Effector memory CD8-positive, alpha-beta T cell (primary cell): ENCODE measurements around the gene TRIM2.
A peak's percentile ranks its signal among the peaks of the same experiment; 100 is the strongest.

Source experiments
- ATAC-seq: fragments of 150-1000 bp; cut with Tn5 transposase; replicated peaks from 2 replicates; pipeline ENCODE4 v1.10.0; 2021; ENCODE audit warnings: mild to moderate bottlenecking, moderate library complexity
- DNase-seq, 3 experiments: peaks; one replicate each; pipeline ENCODE4 v3.0.0; 2021
- H3K27ac Mint-ChIP-seq, 2 donors: one replicate each; pipeline ENCODE4 v1.8.0; 2022; ENCODE audit warnings: mild to moderate bottlenecking in 2 of 2, mixed read lengths in 2 of 2, moderate library complexity in 2 of 2
- H3K27me3 Mint-ChIP-seq, 2 donors: one replicate each; pipeline ENCODE4 v1.8.0; 2022; ENCODE audit warnings: mixed read lengths in 2 of 2
- H3K36me3 Mint-ChIP-seq: one replicate; pipeline ENCODE4 v1.8.0; 2022; ENCODE audit warnings: mild to moderate bottlenecking, moderate library complexity, mixed read lengths; ENCODE audit not compliant: insufficient read depth
- H3K4me1 Mint-ChIP-seq, 2 donors: one replicate each; pipeline ENCODE4 v1.8.0; 2022; ENCODE audit warnings: low read depth in 2 of 2, mixed read lengths in 2 of 2
- H3K4me3 Mint-ChIP-seq, 2 donors: one replicate each; pipeline ENCODE4 v1.8.0; 2022; ENCODE audit warnings: mild to moderate bottlenecking in 2 of 2, mixed read lengths in 2 of 2, moderate library complexity in 2 of 2
- H3K9me3 Mint-ChIP-seq, 2 donors: one replicate each; pipeline ENCODE4 v1.8.0; 2022; ENCODE audit warnings: mixed read lengths in 2 of 2

The TRIM2 gene

DNA sequence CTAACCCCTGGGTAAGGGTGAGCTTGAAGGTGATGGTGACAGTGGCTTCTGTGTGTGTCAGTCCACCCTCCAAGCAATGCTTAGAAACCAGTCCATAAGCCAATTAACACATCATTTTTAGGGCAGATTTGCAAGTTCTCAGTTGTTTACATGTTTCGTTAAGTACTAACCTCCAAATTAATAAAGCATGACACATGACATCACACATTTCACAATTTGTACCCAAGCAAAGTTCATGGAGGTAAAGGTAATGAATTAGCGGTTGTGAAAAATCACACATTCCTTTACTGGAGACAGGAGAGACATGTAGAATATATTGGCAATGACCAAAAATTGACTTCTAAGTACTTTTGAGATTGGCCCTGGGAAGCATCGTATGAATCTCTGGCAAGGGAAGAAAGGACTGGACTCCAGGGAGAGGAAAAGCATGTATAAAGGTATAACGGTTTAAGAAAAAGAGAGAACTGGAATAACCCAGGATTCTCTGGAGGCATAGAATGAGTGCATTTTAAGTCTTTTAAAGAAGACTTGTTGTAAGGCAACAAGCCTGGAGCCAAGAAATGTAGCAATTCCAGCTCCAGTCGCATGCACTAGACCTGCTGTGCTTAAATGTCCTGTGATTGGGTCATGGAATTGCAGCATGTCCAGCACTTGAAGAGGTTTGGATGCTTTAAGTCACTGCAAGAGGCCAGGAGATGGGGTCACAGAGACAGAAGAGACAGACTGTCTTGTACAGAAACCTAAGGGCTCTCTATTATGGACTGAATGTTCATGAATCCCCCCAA lies 34.1 kb downstream of the TRIM2 start:
- H3K36me3 Mint-ChIP-seq: no peaks in the 10 kb centered on the region
- no peak overlapping the region for H3K27ac Mint-ChIP-seq
- DNase-seq (no peak), ATAC-seq (no peak)
- H3K27me3 Mint-ChIP-seq: peaks cover 12 to 15% of the 10 kb centered on the region in 2 donors
- no peaks in the 10 kb centered on the region for H3K9me3 Mint-ChIP-seq
- H3K4me1 Mint-ChIP-seq: peaks cover 0 to 5% of the 10 kb centered on the region in 2 donors
- H3K4me3 Mint-ChIP-seq: no peak overlapping the region

DNA sequence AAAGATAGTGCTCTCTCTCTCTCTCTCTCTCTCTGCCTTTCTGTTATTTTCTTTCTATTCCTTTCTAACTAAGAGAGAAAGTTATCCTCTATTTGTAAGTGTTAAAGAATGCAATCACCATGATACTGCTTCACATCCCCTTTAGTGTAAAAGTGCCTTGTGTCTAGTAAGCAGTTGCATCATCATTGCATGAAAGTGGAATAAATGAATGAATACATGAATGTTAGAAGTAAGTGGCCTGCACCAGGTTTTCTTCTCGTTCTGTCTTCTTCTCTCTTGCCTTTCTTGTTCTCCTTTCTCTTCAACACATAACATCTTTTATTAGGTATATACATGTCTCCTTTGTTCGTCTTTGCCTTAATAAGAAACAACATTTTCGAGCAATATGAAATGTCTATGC lies 35.2 kb downstream of the TRIM2 start:
- Mint-ChIP-seq H3K27me3 (peaks cover 8 to 10% of the 10 kb centered on the region in 2 donors), H3K27ac (no peak overlapping the region), H3K4me3 (no peak overlapping the region), H3K36me3 (no peaks in the 10 kb centered on the region), H3K9me3 (no peaks in the 10 kb centered on the region), H3K4me1 (peaks cover 0 to 3% of the 10 kb centered on the region in 2 donors)
- ATAC-seq: no peak
- DNase-seq: no peak

DNA sequence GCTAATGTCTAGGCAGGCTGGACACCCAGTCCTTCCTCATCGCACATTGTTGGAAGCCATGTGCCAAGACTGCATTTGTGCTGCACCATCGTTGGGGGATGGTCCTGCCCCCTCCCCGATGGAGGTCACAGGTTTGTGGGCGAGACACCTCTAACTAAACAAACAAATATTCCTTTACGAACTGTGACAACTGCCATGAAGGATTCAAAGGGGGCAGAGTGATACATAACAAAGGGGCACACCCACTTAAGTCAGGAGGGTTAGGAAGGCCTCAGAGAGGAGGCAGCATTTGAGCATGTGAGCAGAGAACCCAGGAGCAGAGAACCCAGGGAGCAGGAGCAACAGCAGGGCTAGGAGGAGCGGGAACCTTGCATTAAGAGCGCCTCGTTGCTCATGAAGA lies 37.1 kb downstream of the TRIM2 start:
- no peaks in the 10 kb centered on the region for H3K36me3 Mint-ChIP-seq
- H3K9me3 Mint-ChIP-seq: no peaks in the 10 kb centered on the region
- no peak overlapping the region for H3K4me3 Mint-ChIP-seq
- DNase-seq: no peak
- peaks cover 0 to 1% of the 10 kb centered on the region in 2 donors for H3K4me1 Mint-ChIP-seq
- no peak overlapping the region for H3K27ac Mint-ChIP-seq
- no peak for ATAC-seq
- H3K27me3 Mint-ChIP-seq: peaks cover 0 to 8% of the 10 kb centered on the region in 2 donors

DNA sequence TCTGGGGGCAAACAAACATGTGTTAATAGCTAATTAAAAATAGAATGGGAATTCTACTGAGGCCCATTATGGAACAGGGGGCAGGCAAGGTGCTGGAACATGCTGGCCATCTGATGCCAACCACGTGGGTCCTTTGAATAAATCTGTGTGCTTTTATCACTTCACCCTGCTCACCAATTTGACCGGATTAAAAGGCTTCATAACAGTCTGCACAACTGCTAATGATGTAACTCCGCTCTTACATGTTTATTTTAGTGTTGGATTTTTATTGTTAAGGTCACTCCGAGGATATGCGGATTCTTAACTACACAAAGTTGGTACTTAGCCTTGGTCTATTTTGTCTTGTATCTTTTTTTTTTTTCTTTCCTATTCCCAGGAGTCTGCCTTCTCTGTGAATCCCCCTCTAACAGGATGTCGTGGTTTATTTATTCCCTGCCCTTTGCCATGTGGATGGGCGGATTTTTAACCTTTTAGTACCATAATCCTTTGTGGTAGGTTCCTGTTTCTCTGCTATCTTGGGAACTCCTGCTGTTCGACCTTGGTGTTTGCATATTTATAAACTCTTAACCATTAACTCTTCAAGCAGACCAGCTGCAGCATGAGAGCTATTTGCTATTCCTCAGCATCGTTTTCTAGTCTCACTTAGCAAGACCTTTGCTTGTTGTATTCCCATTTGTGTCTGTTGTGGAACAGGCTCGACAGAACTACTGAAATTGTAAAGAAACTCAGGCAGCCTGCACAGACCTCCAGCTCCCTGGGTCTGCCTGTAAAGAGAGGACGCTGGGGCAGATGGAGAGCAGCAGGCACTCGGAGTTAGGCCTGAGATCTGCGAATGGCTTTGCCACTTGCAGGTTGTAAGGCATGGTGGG lies 38.0 kb downstream of the TRIM2 start:
- Mint-ChIP-seq H3K4me3 (no peak overlapping the region), H3K36me3 (peaks cover 3% of the 10 kb centered on the region), H3K9me3 (no peaks in the 10 kb centered on the region), H3K27ac (no peak overlapping the region), H3K4me1 (peaks cover 0 to 1% of the 10 kb centered on the region in 2 donors), H3K27me3 (peaks cover 0 to 8% of the 10 kb centered on the region in 2 donors)
- no peak for ATAC-seq
- DNase-seq: no peak

DNA sequence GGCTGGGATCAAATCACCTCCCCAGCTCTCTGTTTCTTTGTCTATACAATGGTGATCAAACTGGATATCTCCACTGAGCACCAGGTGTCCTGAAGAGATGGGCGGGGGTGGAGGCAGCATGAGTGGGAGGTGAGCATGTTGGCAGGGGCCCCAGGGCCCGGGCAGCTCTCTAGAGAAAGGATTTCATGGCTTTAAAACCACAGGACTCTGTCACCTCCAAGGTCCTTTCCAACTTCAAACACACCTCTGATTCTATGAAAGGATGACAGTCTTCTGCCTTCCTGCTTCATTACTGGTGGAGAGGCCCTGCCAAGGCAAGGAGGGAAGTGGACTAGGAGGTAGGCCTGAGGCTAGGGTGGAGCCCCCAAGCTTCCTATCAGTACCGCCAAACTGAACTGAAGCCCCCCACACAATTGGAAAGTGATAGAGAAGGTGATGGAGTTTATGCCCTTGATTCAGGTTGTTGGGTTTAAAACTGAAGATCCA lies 38.6 kb downstream of the TRIM2 start:
- Mint-ChIP-seq H3K4me3 (no peak overlapping the region), H3K27ac (no peak overlapping the region), H3K27me3 (peaks cover 0 to 8% of the 10 kb centered on the region in 2 donors), H3K9me3 (no peaks in the 10 kb centered on the region), H3K36me3 (peaks cover 3% of the 10 kb centered on the region), H3K4me1 (peaks cover 0 to 1% of the 10 kb centered on the region in 2 donors)
- no peak for DNase-seq
- no peak for ATAC-seq

DNA sequence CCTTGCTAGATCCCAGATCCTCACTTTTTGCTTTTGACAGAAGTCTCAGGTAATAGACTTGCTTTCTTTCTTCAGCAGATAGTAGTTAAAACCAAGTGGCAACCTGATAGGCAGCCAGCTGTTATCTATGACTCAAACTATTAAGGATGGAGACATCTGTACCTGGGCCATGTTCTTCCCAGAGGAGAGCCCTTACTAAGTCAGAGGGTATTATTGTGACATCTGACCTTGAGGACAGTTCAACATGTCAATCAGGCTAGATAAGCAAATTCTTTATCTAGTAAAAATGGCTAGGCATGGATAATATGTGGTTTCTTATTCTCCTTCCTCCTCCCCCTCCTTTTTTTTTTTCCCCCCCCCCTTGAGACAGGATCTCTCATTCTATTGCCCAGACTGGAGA lies 39.2 kb downstream of the TRIM2 start:
- Mint-ChIP-seq H3K27me3 (peaks cover 0 to 3% of the 10 kb centered on the region in 2 donors), H3K27ac (no peak overlapping the region), H3K4me3 (no peak overlapping the region), H3K36me3 (peaks cover 3% of the 10 kb centered on the region), H3K4me1 (peaks cover 0 to 2% of the 10 kb centered on the region in 2 donors), H3K9me3 (no peaks in the 10 kb centered on the region)
- DNase-seq: no peak
- ATAC-seq: no peak

DNA sequence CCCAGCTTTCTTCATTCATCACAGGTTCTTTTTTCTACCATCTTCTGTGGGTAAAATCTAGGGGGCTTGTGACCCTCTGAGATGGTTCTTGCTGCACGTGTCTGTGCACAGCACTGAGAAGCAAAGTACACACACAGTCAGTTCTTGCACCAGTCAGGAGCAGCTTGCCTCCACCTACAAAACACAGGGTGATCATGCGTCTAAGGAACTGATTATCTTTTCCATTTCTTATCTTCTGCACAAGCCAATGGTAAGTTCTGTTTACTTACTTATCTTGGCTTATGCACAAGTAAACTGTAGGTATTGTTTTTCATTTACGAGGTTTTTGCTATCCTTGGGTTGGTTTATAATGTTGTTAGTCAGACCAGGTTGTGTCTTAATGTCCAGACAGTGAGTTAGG lies 40.7 kb downstream of the TRIM2 start:
- DNase-seq (no peak), ATAC-seq (no peak)
- no peak overlapping the region for H3K4me3 Mint-ChIP-seq
- H3K9me3 Mint-ChIP-seq: no peaks in the 10 kb centered on the region
- H3K4me1 Mint-ChIP-seq: peaks cover 8 to 13% of the 10 kb centered on the region in 2 donors
- H3K27me3 Mint-ChIP-seq: no peaks in the 10 kb centered on the region
- H3K27ac Mint-ChIP-seq: no peak overlapping the region
- peaks cover 7% of the 10 kb centered on the region for H3K36me3 Mint-ChIP-seq

DNA sequence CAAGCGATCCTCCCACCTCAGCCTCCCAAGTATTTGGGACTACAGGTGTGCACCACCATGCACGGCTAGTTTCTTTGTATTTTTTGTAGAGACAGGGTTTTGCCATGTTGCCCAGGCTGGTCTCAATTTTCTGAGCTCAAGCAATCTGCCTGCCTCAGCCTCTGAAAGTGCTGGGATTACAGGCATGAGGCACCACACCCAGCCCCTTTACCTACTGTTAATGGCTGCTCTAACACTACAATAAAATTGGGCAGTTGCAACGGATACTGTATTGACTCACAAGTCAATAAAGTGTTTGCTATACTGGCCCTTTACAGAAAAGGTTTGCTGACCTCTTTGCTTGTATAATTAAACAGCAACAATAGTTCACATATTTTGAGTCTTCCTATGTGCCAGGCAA lies 41.5 kb downstream of the TRIM2 start:
- Mint-ChIP-seq H3K27me3 (no peaks in the 10 kb centered on the region), H3K27ac (no peak overlapping the region), H3K4me3 (no peak overlapping the region), H3K36me3 (peaks cover 7% of the 10 kb centered on the region), H3K9me3 (no peaks in the 10 kb centered on the region), H3K4me1 (peaks cover 8 to 13% of the 10 kb centered on the region in 2 donors)
- DNase-seq (no peak), ATAC-seq (no peak)

DNA sequence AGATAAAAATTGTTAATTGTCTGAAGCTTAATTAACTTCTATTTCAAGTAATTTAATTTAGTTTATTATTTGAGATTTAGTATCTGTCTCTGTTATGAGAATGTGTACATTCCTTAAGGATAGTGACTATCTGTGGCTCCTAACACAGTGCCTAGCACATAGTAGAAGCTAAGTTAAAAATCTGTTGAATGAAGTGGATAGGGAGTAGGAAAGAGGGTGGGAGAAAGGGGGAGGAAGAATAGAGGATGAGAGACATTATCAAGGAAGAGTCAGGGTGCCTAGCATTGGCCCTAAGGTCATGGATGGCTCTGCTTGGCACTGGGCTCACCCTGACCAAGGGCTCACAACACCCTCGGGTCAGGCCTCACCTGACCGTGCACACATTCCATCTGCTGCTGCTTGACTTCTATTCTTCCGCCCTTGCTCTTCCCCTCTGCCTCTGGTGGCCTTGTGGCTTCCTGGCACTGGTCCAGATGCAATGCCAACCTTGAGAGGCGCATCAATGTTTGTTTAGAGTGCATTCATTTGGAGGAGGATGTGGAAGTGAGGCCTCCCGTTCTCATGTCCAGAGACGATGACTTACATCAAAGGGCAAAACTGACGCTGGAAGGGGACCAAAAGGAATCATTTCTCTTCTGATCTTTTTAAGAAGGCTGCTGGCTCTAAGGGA lies 42.3 kb downstream of the TRIM2 start:
- no peak overlapping the region for H3K4me3 Mint-ChIP-seq
- peaks cover 8 to 13% of the 10 kb centered on the region in 2 donors for H3K4me1 Mint-ChIP-seq
- ATAC-seq: no peak
- H3K27ac Mint-ChIP-seq: no peak overlapping the region
- DNase-seq: no peak
- H3K36me3 Mint-ChIP-seq: peaks cover 7% of the 10 kb centered on the region
- H3K9me3 Mint-ChIP-seq: no peaks in the 10 kb centered on the region
- H3K27me3 Mint-ChIP-seq: no peaks in the 10 kb centered on the region

DNA sequence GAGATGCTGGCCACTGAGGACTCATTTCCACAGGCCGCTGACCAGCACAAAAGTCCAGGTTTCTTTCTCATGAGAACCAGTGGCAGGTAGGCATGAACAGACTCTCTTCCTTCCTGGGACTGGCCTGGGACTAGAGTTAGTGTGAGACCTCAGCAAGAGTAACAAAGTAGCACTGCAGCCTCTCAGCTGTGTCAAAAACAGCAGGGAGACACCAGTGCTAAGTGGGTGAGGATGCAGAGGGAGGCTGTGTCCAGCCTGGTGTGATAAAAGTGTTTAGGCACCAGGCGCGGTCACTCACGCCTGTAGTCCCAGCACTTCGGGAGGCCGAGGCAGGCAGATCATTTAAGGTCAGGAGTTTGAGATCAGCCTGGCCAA lies 42.9 kb downstream of the TRIM2 start:
- DNase-seq: no peak
- no peaks in the 10 kb centered on the region for H3K27me3 Mint-ChIP-seq
- H3K4me1 Mint-ChIP-seq: peaks cover 8 to 13% of the 10 kb centered on the region in 2 donors
- no peaks in the 10 kb centered on the region for H3K9me3 Mint-ChIP-seq
- no peak overlapping the region for H3K27ac Mint-ChIP-seq
- peaks cover 7% of the 10 kb centered on the region for H3K36me3 Mint-ChIP-seq
- no peak overlapping the region for H3K4me3 Mint-ChIP-seq
- ATAC-seq: no peak

DNA sequence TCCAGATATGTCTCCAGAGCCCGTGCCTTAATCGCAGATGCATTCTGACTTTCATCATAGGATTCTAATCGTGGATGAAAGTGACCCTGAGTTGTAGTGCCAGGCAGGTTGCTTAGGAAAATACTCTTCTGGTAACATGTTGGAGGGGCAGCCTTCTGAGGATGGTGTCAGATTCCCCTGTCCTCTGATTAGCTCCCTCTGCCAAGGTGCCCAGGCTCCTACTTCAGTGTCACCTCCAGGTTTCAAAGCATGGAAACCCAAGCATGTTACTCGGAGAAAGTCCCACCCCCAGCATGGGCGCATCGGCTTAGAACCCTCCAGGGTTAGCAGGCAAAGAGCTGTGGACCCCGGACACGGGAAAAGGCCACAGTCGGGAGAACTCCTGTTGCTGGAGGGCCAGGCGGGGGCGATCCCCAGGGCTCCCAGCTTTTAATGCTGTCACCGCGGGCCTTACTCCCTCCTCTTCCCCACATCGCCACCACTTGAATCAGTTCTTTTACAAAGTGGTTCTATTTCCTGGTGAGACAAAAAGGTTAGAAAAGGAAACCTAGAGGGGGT lies 44.5 kb downstream of the TRIM2 start:
- peak in 1 of 3 experiments; percentile 1 for DNase-seq
- no peaks in the 10 kb centered on the region for H3K9me3 Mint-ChIP-seq

DNA sequence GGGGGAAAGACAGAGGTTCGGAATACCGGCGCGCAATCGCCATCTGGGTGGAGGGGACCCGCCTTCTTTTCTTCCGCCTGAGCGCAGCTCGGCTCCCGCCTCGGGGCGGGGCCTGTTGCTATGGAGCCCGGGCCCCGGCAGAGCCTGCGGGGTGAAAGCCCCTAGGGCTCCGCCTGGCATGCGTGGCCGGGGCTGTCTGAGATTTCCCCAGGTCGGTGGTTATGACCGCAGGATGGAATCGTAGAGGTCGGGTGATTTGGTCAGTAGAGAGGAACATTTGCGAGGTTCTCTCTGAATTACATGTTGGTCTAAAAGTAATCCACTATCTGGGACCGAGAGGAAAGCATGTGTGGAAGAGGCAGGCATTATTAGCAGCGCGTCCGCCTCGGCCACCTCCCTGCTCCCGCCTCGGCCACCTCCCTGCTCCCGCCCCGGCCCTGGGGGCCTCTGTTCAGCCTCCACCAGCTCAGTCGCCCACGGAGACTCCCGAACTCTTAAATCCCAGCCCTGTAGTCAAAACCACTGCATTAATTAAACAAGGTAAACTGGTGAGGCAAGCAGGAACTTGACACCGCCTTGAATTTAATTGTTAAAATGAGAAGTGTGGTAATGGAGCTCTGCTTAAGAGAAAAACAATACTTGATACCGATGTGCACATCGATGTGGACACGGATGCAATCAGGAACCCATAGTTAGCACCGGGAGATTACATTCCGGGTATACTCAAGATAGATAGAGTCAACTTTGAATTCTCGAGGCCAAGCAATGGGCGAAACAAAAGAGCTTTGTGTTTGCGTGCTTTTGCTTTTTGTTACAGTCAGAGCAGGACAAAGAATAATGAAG lies 45.2 kb downstream of the TRIM2 start:
- Mint-ChIP-seq H3K27ac (peak overlapping the region; percentile 65 to 90), H3K4me3 (peak overlapping the region; percentile 76 to 89), H3K36me3 (peaks cover 7% of the 10 kb centered on the region), H3K9me3 (no peaks in the 10 kb centered on the region), H3K4me1 (peaks cover 8 to 13% of the 10 kb centered on the region in 2 donors), H3K27me3 (peaks cover 0 to 15% of the 10 kb centered on the region in 2 donors)
- DNase-seq: peak; percentile 64 to 74 (median 71)
- ATAC-seq: peak; percentile 98

More for the DNA sequence above, 44.5 kb downstream of the TRIM2 start:
- H3K4me1 Mint-ChIP-seq: peaks cover 8 to 13% of the 10 kb centered on the region in 2 donors
- H3K4me3 Mint-ChIP-seq: peak overlapping the region; percentile 76 to 89
- peaks cover 0 to 12% of the 10 kb centered on the region in 2 donors for H3K27me3 Mint-ChIP-seq
- peaks cover 7% of the 10 kb centered on the region for H3K36me3 Mint-ChIP-seq
- peak overlapping the region; percentile 65 to 90 for H3K27ac Mint-ChIP-seq
- ATAC-seq: no peak
